GM12872 (cell line): ENCODE measurements around the gene UVSSA.

Source experiments
- CTCF ChIP-seq: IDR thresholded peaks from 3 replicates; pipeline ENCODE4 v1.5.1; 2011; ENCODE audit warnings: low read depth, mild to moderate bottlenecking, low read length, moderate library complexity; ENCODE audit not compliant: insufficient read depth

Gene UVSSA, protein sequence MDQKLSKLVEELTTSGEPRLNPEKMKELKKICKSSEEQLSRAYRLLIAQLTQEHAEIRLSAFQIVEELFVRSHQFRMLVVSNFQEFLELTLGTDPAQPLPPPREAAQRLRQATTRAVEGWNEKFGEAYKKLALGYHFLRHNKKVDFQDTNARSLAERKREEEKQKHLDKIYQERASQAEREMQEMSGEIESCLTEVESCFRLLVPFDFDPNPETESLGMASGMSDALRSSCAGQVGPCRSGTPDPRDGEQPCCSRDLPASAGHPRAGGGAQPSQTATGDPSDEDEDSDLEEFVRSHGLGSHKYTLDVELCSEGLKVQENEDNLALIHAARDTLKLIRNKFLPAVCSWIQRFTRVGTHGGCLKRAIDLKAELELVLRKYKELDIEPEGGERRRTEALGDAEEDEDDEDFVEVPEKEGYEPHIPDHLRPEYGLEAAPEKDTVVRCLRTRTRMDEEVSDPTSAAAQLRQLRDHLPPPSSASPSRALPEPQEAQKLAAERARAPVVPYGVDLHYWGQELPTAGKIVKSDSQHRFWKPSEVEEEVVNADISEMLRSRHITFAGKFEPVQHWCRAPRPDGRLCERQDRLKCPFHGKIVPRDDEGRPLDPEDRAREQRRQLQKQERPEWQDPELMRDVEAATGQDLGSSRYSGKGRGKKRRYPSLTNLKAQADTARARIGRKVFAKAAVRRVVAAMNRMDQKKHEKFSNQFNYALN

GRCh38 chr4:1346781-1347409 lies at the start of gene UVSSA:
Gene UVSSA (plus strand): TSS chr4:1347208. CDS start chr4:1348092, 884 bp downstream.
- TF ChIP-seq CTCF = no peak

DNA sequence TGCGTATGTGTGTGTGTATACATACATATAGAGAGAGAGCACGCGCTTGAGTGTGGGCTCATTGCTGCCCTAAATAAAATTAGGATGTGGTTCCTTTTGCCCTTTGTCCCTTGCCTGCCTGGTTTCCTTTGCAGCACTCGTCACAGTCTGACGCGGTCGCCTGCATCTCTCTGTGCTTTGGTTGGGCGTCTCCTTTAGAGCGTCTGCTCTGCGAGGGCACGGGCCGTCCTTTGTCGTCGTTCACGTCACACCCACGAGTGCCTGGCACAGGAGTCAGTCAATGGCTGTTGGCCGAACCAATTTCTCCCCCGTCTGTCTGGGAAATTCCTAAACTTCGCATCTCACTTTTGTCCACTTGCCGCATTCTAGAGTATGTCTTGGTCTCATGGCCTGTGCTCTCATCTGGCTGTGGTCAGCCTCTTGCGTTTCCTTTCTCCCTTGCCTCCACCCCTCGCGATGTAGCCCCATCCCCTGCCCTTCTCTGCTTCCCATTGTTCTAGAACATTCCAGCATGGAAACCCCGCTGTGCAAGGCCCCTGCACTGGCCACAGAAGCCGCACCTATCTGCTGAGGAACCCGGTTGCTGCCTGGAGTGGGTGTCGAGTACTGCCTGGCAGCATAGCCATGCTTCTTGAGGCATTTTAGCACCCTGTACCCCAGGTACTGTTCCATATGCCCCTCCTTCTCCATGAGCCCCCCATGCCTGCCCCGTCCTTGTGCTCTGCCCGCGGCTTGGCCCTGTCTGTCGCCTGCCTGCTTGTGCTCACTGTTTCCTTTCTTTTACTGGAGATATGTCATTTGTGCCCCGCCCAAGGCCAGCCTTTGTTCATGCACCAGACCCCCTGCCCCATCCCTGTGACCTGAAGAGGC lies 49.3 kb upstream of the UVSSA start:
- TF ChIP-seq CTCF = no peak

DNA sequence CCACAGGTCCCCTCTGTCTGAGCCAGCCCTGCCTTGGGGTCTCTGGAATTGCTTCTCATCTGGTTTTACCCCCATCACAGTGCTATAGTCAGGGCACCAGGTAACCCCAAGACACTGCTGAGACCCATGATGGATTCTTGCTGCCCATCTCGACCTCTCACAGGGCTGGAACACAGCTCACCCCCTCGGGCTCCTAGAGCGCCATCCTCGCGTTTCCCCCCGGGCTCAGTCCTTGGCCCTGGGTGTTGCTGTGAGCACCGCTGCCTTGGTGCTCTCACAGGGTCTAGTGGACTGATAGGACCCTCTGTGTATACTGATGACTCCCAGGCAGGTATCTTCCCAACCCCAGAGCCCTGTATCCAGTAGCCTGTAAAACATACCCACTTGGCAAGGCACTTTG lies 48.5 kb upstream of the UVSSA start:
- no peak for TF ChIP-seq CTCF

GRCh38 chr4:1299301-1299860 lies 47.6 kb upstream of the UVSSA start:
- no peak for TF ChIP-seq CTCF

DNA sequence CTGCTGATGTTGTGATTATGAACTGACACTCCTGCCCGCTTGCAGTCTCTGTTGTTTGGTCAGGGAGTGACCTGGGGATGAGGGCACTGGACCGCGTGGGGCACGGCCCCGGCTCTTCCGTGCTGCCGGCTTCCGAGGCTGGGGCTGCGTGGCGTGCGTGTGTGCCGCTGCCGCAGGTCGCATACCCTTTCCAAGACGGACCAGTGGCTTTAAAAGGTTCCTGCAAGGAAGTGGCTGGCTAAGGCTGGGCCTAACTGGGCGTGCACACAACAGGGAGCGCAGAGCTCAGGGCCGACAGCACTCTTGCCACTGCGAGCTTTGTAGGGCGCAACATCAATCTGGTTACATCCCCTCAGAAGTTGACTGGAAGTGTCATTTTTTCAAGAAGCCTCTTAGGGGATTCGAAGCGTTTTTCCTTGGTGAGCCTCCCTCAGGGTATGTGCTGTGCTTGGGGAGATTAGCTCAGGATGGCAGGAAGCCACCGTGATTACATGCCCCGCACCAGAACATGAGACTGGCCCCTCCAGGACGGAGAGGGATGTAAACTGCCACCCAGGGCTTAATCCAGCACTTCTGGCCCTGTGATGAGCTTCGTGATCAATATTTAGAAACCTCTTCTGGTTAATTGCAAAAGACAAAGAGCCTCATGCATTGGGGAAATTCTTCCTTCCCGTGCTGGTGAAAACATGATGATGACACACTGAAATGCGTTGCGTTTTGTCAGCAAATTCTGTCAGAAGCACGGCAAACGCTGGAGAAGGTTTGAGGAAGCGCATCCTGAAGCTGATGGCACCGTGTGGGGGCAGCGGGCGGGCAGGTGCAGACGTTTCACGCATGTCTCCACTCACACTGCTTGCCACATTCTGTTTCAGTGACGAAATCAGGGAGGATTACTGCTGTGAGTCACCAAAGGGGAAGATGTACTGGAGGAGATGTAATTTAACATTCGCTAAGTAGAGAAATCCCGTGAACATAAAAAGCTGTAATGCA lies 46.2 kb upstream of the UVSSA start:
- TF ChIP-seq CTCF = no peak

- no peak for TF ChIP-seq CTCF
These were observed 44.8 kb upstream of the UVSSA start for GRCh38 chr4:1302159-1302558.
